RWPE2 (cell line): ENCODE results near the gene ANKS1B.

Experiments
- ATAC-seq: fragments of 200-7000 bp; cut with Tn5 transposase; 3 replicates; pipeline ENCODE4 v1.9.1; 2021; ENCODE audit warnings: low read depth
- DNase-seq: peaks from one replicate; pipeline ENCODE4 v3.0.0-alpha.2; 2020; ENCODE audit warnings: low spot score
- H3K27ac ChIP-seq: fragments of 450-650 bp; 2 replicates; pipeline ENCODE4 v1.5.1; 2017; ENCODE audit warnings: mild to moderate bottlenecking; ENCODE audit not compliant: poor library complexity, severe bottlenecking
- H3K27me3 ChIP-seq: fragments of 250-450 bp; sonication (Bioruptor Pico); 2 replicates; pipeline ENCODE4 v1.5.1; 2021; ENCODE audit warnings: mild to moderate bottlenecking, moderate library complexity; ENCODE audit not compliant: insufficient read depth, poor library complexity, severe bottlenecking
- H3K36me3 ChIP-seq: fragments of 250-450 bp; sonication (Bioruptor Pico); 2 replicates; pipeline ENCODE4 v1.5.1; 2020; ENCODE audit warnings: low read depth, mild to moderate bottlenecking, moderate library complexity
- H3K4me1 ChIP-seq: fragments of 250-450 bp; sonication (Bioruptor Pico); 2 replicates; pipeline ENCODE4 v1.5.1; 2021; ENCODE audit warnings: mild to moderate bottlenecking, moderate library complexity; ENCODE audit not compliant: insufficient read depth, poor library complexity, severe bottlenecking
- H3K4me3 ChIP-seq: fragments of 250-450 bp; sonication (Bioruptor Pico); 2 replicates; pipeline ENCODE4 v1.5.1; 2021; ENCODE audit warnings: mild to moderate bottlenecking, moderate library complexity; ENCODE audit not compliant: severe bottlenecking
- H3K9me3 ChIP-seq: fragments of 250-450 bp; sonication (Bioruptor Pico); 2 replicates; pipeline ENCODE4 v1.5.1; 2021; ENCODE audit warnings: mild to moderate bottlenecking, moderate library complexity; ENCODE audit not compliant: severe bottlenecking
- CTCF ChIP-seq: fragments of 450-650 bp; IDR thresholded peaks from one replicate; pipeline ENCODE4 v1.5.1; 2017; ENCODE audit warnings: mild to moderate bottlenecking, moderate library complexity; ENCODE audit not compliant: poor library complexity, severe bottlenecking

ANKS1B gene

DNA sequence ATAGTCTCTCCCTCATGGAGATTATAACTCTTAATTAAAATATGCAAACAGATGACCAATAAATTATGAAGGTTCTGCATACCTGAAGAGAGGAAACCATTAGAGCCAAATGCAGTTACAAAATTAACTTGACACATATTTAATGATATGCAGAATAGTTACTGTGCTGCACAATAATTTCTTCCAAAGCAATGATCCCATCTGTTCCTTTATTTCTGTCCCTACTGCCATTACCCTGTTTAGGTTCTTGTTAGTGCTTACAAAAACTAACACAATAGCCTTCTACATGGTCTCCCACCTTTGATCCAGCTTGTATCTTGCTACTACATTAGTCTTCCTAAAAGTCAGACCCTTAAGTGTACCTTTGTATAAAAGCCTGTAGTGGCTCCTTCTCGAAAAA lies 928.5 kb downstream of the ANKS1B start:
- Histone ChIP-seq H3K4me3 (no peak overlapping the region), H3K9me3 (no peaks in the 10 kb centered on the region), H3K36me3 (no peaks in the 10 kb centered on the region), H3K4me1 (no peaks in the 10 kb centered on the region), H3K27ac (no peak overlapping the region), H3K27me3 (no peaks in the 10 kb centered on the region)
- TF ChIP-seq CTCF: no peak
- ATAC-seq (no peak), DNase-seq (no peak)

DNA sequence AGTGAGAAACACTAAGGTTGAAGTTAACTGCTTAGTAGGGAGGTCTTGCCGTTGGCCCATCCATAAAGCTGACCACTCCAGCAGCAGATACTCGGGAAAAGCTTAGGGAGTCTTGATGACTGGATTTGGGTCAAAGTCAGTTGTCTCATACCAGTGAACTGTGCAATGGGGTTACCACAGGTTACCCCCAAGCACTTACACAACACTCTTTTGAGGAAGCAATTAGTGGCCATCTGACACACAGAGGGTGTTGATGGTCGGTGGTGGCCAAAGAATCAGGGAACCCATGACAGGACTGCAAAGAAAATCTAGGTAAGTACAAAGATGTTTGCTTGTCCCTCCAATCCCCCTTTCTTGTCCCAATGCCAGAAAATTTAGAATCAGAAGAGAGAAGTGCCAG lies 929.4 kb downstream of the ANKS1B start:
- no peak overlapping the region for H3K27ac ChIP-seq
- H3K36me3 ChIP-seq: no peaks in the 10 kb centered on the region
- H3K9me3 ChIP-seq: no peaks in the 10 kb centered on the region
- DNase-seq (no peak), ATAC-seq (no peak)
- no peak for TF ChIP-seq CTCF
- H3K27me3 ChIP-seq: no peaks in the 10 kb centered on the region
- H3K4me1 ChIP-seq: no peaks in the 10 kb centered on the region
- H3K4me3 ChIP-seq: no peak overlapping the region

DNA sequence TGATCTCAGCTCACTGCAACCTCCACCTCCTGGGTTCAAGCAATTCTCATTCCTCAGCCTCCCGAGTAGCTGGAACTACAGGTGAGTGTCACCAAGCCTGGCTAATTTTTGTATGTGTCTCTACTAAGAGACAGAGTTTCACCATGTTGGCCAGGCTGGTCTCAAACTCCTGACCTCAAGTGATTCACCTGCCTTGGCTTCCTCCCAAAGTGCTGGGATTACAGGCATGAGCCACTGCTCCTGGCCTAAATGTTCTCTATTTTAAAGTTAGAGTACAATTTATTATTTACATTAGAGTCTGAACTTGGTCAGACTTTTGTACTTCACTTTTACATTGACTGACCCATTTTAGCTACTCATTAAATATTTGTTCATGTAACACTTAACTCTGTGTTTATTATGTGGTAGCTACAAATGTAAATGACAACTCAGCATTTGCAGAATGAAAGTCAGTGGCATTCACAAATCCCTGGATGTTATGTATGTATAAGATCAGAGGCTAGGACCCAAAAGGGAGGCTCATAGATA lies 930.1 kb downstream of the ANKS1B start:
- no peak overlapping the region for H3K27ac ChIP-seq
- H3K27me3 ChIP-seq: no peaks in the 10 kb centered on the region
- H3K4me3 ChIP-seq: no peak overlapping the region
- DNase-seq (no peak), ATAC-seq (no peak)
- no peaks in the 10 kb centered on the region for H3K9me3 ChIP-seq
- H3K4me1 ChIP-seq: no peaks in the 10 kb centered on the region
- no peak for TF ChIP-seq CTCF
- H3K36me3 ChIP-seq: no peaks in the 10 kb centered on the region

- Histone ChIP-seq H3K27me3 (no peaks in the 10 kb centered on the region), H3K36me3 (no peaks in the 10 kb centered on the region), H3K27ac (no peak overlapping the region), H3K4me1 (no peaks in the 10 kb centered on the region), H3K4me3 (no peak overlapping the region), H3K9me3 (no peaks in the 10 kb centered on the region)
- ATAC-seq: no peak
- no peak for DNase-seq
- no peak for TF ChIP-seq CTCF
Observed at GRCh38 chr12:99053616-99054362, 930.9 kb downstream of the ANKS1B start.

DNA sequence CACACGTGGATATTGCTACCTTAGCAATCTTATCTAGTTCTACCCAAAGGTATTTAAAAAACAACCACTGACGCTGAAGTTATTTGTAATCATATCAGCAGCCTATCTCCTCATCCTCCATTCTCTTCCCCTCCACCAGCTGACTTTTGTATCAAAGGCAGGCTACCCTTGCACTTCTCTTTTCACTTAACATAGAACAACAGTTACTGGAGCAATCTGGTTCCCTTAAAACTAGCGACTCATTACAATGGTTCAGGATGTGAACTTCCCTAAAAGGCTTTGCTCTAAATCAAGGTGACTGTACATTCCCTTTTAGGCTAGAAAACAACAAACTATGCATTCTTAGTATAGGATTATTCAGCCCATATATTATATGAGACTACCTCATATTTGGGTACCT lies 935.0 kb downstream of the ANKS1B start:
- DNase-seq (no peak), ATAC-seq (no peak)
- H3K27me3 ChIP-seq: no peaks in the 10 kb centered on the region
- no peak for TF ChIP-seq CTCF
- no peaks in the 10 kb centered on the region for H3K4me1 ChIP-seq
- no peaks in the 10 kb centered on the region for H3K36me3 ChIP-seq
- H3K9me3 ChIP-seq: no peaks in the 10 kb centered on the region
- H3K4me3 ChIP-seq: no peak overlapping the region
- H3K27ac ChIP-seq: no peak overlapping the region
